Caco-2 (cell line): ENCODE results near the gene SH3YL1. TPM values are rescaled to one million over a fixed set of nuclear protein-coding genes. Genes with fewer than 3 reads are reported as not detected.

Experiments used
- Bru-seq: library from RNA; stranded (reverse); fragments of 400-500 nt; gene quantifications from one replicate; lab custom pipeline; 2021; lab: Mats Ljungman, UMichigan
- BruChase-seq, 2 experiments: library from RNA; stranded (reverse); fragments of 400-500 nt; gene quantifications; one replicate each; lab custom pipeline; 2021; lab: Mats Ljungman, UMichigan
- BruUV-seq: library from RNA; stranded (reverse); fragments of 400-500 nt; replicated peaks from 2 replicates; lab custom pipeline; 2021; lab: Mats Ljungman, UMichigan
- CTCF ChIA-PET: fragments of 300-600 bp; sonication (Branson Sonifier 250); formaldehyde crosslinking; loops from one replicate; lab custom pipeline; 2022; ENCODE audit warnings: antibody characterized with exemption; lab: Charles Lee
- POLR2A ChIA-PET: fragments of 300-600 bp; sonication (Branson Sonifier 250); formaldehyde crosslinking; loops from one replicate; lab custom pipeline; 2022; ENCODE audit warnings: antibody characterized with exemption; lab: Charles Lee
- DNase-seq, 2 experiments: peaks; one replicate each; pipeline versions ENCODE4 v3.0.0 to v3.0.0-alpha.2; 2020 to 2022
- H3K27me3 ChIP-seq: replicated peaks from 2 replicates; pipeline ENCODE4 v1.6.0; 2011; ENCODE audit warnings: low read length; ENCODE audit not compliant: control insufficient read depth, insufficient read depth
- H3K36me3 ChIP-seq: 2 replicates; pipeline ENCODE4 v1.5.1; 2011; ENCODE audit warnings: low read length; ENCODE audit not compliant: control insufficient read depth, insufficient read depth
- H3K4me1 ChIP-seq: fragments of 250-450 bp; sonication (Bioruptor Pico); 2 replicates; pipeline ENCODE4 v1.5.1; 2020; ENCODE audit warnings: mild to moderate bottlenecking
- H3K4me3 ChIP-seq: 2 replicates; pipeline ENCODE4 v1.5.1; 2011; ENCODE audit warnings: low read depth, mild to moderate bottlenecking, control low read depth, low read length
- H3K9me3 ChIP-seq: fragments of 250-450 bp; sonication (Bioruptor Pico); 2 replicates; pipeline ENCODE4 v1.5.1; 2020; ENCODE audit warnings: mild to moderate bottlenecking, moderate library complexity
- H3K27ac Mint-ChIP-seq: one replicate; pipeline ENCODE4 v1.8.0; 2022; ENCODE audit warnings: mixed read lengths; ENCODE audit not compliant: unreplicated experiment
- H3K27me3 Mint-ChIP-seq: one replicate; pipeline ENCODE4 v1.8.0; 2022; ENCODE audit warnings: mixed read lengths; ENCODE audit not compliant: insufficient read depth, unreplicated experiment
- H3K36me3 Mint-ChIP-seq: one replicate; pipeline ENCODE4 v1.8.0; 2022; ENCODE audit warnings: mild to moderate bottlenecking, mixed read lengths; ENCODE audit not compliant: insufficient read depth, unreplicated experiment
- H3K4me1 Mint-ChIP-seq: one replicate; pipeline ENCODE4 v1.8.0; 2022; ENCODE audit warnings: low read depth, mixed read lengths; ENCODE audit not compliant: unreplicated experiment
- H3K4me3 Mint-ChIP-seq: one replicate; pipeline ENCODE4 v1.8.0; 2022; ENCODE audit warnings: mild to moderate bottlenecking, moderate library complexity, mixed read lengths; ENCODE audit not compliant: unreplicated experiment
- H3K9me3 Mint-ChIP-seq: one replicate; pipeline ENCODE4 v1.8.0; 2022; ENCODE audit warnings: mixed read lengths; ENCODE audit not compliant: unreplicated experiment
- intact Hi-C: fragments of 100-400 bp; cut with micrococcal nuclease; formaldehyde crosslinking; loops from one replicate; pipeline ENCODE4 v1.10.0; 2022; ENCODE audit not compliant: unreplicated experiment
- long read RNA-seq: library from polyadenylated mRNA; stranded (forward); transcript quantifications from one replicate; pipeline ENCODE4 v2.0.0, GENCODE V29; 2022
- total RNA-seq: library from RNA; stranded (reverse); gene quantifications from 2 replicates; pipeline ENCODE4 v1.2.3, GENCODE V29; 2022
- TF ChIP-seq, protein P1 (sequence below), 2 experiments: fragments of 200-600 bp in 1 of 2; IDR thresholded peaks; 1 replicate in 1 of 2; 2 replicates in 1 of 2; pipeline versions ENCODE4 v1.5.1 to v1.8.0; 2011 to 2022; ENCODE audit warnings: antibody characterized with exemption in 1 of 2, control low read depth in 1 of 2, inconsistent platforms in 1 of 2, low read depth in 1 of 2, low read length in 1 of 2, mild to moderate bottlenecking in 1 of 2, moderate library complexity in 1 of 2; ENCODE audit not compliant: insufficient read depth in 1 of 2, severe bottlenecking in 1 of 2, unreplicated experiment in 1 of 2

SH3YL1 gene, protein sequence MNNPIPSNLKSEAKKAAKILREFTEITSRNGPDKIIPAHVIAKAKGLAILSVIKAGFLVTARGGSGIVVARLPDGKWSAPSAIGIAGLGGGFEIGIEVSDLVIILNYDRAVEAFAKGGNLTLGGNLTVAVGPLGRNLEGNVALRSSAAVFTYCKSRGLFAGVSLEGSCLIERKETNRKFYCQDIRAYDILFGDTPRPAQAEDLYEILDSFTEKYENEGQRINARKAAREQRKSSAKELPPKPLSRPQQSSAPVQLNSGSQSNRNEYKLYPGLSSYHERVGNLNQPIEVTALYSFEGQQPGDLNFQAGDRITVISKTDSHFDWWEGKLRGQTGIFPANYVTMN
- 76.0 and 77.3 TPM in 2 replicates for total RNA-seq
- percentile 82 among the genes with signal in this experiment for Bru-seq, nascent RNA
- BruChase-seq, experiment 1, labeled RNA remaining after a 2-hour chase = percentile 85 among the genes with signal in this experiment
- BruChase-seq, experiment 2, labeled RNA remaining after a 6-hour chase = percentile 83 among the genes with signal in this experiment
- long read RNA-seq, transcript SH3YL1-205 (9 exons, 1,695 nt) = major isoform, 21 of 85 reads
- long read RNA-seq, transcript SH3YL1-201 (10 exons, 1,763 nt) = minor isoform, 13 of 85 reads
- long read RNA-seq, partial matches to known transcripts = 9 of 85 reads
- long read RNA-seq, other reads (novel, unspliced or antisense) = 36 of 85 reads

DNA sequence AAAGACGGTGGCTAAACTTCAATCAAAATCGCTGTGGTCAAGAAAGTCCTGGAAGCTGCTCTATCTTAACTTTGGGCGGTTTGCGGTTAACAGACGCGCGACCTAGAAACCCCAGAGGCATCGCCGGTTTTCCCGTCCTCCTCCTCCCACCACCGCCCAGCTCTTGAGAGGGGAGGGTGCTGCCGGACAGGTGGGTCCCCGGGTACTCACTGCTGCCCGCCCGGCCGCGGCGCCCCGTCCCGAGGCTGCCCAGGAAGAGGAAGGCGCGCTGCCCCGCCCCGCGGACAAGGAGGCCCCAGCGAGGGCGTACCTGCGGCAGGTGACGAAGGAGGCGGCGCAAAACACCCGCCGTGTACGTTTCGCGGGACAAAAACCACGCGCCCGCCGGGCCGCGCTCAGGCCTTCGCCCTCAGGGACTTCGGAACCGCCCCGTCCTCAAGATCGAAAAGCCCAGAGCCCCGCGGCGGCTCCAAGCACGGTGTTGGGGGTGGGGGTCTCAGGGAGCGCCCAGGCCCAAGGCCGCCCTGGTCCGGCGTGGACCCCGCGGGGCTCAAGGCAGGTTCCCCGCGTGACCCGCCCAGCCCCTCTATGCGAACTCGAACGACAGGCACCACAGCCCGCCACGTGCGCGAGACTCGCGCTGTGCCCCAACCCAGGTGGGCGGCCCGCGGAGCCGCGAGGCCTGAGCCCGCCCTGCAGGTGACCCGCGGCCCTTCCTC lies at the start of gene SH3YL1:
SH3YL1 (minus strand) TSS at position 259 of the 719 bp plus-strand sequence; CDS start at position 211, 48 bp downstream.
- Mint-ChIP-seq H3K36me3 (peaks cover 12% of the 10 kb centered on the region), H3K4me3 (peak within 1 kb of the TSS; percentile 86)
- no TSS peak for BruUV-seq

DNA sequence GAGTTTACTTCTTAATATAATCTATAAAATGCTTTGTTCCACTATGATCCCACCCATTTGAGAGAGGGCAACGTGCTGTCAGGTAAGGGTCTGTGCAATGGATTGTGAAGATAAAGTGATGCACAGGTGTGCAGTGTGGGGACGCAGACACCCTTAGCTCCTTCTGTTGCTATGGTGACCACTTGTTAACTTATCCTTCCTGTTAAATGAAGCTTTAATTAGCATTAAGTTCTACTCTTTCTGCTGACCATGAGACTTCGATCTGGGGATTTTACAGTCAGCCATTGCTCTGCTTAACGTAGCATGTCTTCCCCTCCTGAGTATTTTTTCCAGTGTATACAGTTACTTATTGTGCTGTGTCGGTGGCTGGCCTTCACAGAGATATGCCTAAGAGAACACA lies 47.2 kb upstream of the SH3YL1 start:
- H3K9me3 ChIP-seq = no peaks in the 10 kb centered on the region
- DNase-seq = no peak
- Mint-ChIP-seq H3K4me3 (no peak overlapping the region), H3K27me3 (peaks cover 2% of the 10 kb centered on the region), H3K4me1 (no peaks in the 10 kb centered on the region), H3K27ac (no peak overlapping the region), H3K9me3 (no peaks in the 10 kb centered on the region), H3K36me3 (no peaks in the 10 kb centered on the region)
- ChIA-PET CTCF (no interaction called here), POLR2A (no interaction called here)
- TF ChIP-seq, protein P1, sequence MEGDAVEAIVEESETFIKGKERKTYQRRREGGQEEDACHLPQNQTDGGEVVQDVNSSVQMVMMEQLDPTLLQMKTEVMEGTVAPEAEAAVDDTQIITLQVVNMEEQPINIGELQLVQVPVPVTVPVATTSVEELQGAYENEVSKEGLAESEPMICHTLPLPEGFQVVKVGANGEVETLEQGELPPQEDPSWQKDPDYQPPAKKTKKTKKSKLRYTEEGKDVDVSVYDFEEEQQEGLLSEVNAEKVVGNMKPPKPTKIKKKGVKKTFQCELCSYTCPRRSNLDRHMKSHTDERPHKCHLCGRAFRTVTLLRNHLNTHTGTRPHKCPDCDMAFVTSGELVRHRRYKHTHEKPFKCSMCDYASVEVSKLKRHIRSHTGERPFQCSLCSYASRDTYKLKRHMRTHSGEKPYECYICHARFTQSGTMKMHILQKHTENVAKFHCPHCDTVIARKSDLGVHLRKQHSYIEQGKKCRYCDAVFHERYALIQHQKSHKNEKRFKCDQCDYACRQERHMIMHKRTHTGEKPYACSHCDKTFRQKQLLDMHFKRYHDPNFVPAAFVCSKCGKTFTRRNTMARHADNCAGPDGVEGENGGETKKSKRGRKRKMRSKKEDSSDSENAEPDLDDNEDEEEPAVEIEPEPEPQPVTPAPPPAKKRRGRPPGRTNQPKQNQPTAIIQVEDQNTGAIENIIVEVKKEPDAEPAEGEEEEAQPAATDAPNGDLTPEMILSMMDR (IDR thresholded peaks at IDR 0.05; ENCODE audit: insufficient read depth in 1 of 2, low read depth in 1 of 2, low read length in 1 of 2, severe bottlenecking in 1 of 2, unreplicated experiment in 1 of 2) = no peak
- H3K36me3 ChIP-seq = no peaks in the 10 kb centered on the region
- no peak overlapping the region for H3K4me3 ChIP-seq
- H3K27me3 ChIP-seq = no peaks in the 10 kb centered on the region; the same call in 1 of the 2 replicates
- no peaks in the 10 kb centered on the region for H3K4me1 ChIP-seq
- intact Hi-C loops = no loop called here
- no TSS peak for BruUV-seq

More for the DNA sequence above, at the start of gene SH3YL1:
- H3K4me1 ChIP-seq = peaks cover 32% of the 10 kb centered on the region
- H3K9me3 ChIP-seq = 0 out of 2 replicates have a peak, but pooled peaks cover 5% of the 10 kb centered on the region
- peak; percentile 82 to 85 for DNase-seq
- ChIA-PET POLR2A (interaction anchor here (0.6 to 1.0 kb wide), 5 partner anchors 10 to 413 kb away, joined by 3 to 5 read pairs (median 3); partner anchors contain the start of genes FAM110C and TMEM18), CTCF (interaction anchor here (0.6 kb wide), 3 partner anchors 17 to 121 kb away, joined by 3 to 6 read pairs (median 4); no protein-coding TSS in a partner anchor)
- H3K4me1 Mint-ChIP-seq = peaks cover 23% of the 10 kb centered on the region
- H3K36me3 ChIP-seq = no peaks in the 10 kb centered on the region
- no peaks in the 10 kb centered on the region for H3K27me3 ChIP-seq
- peaks cover 1% of the 10 kb centered on the region for H3K9me3 Mint-ChIP-seq
- intact Hi-C loops = loop anchor here (1.0 kb wide), 2 partner anchors 18 to 412 kb away; no protein-coding TSS in a partner anchor
- peak within 1 kb of the TSS; percentile 87 for H3K27ac Mint-ChIP-seq
- peak within 1 kb of the TSS; percentile 96 for H3K4me3 ChIP-seq
- TF ChIP-seq, protein P1 (IDR thresholded peaks at IDR 0.05; ENCODE audit: insufficient read depth in 1 of 2, low read depth in 1 of 2, low read length in 1 of 2, severe bottlenecking in 1 of 2, unreplicated experiment in 1 of 2) = no peak
- H3K27me3 Mint-ChIP-seq = no peaks in the 10 kb centered on the region
